NCI-H82 treated with DMSO at 0.1 percent for 48 hours (cell line): ENCODE measurements around the gene GPD2.

Source experiments
- DNase-seq: peaks from one replicate; lab custom pipeline; 2025; ENCODE audit not compliant: unreplicated experiment; lab: John Stamatoyannopoulos, UW

The GPD2 gene

DNA sequence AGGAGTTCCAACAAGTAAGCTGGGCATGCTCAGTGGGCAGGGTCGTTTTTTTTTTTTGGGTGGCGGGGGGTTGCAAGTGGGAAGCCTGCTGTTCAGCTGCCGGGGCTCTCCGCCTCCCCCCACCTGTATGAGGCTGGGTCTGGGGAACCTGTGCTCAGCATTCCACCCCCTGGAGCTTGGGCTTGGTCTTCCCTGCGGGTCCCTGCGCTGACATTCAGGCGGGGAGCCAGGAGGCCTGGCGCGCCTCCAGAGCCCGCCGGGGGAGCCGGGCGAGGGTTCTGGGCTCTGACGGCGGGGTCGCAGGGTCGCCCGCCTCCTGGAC is 822 bp upstream of the GPD2 start:
- no peak for DNase-seq

DNA sequence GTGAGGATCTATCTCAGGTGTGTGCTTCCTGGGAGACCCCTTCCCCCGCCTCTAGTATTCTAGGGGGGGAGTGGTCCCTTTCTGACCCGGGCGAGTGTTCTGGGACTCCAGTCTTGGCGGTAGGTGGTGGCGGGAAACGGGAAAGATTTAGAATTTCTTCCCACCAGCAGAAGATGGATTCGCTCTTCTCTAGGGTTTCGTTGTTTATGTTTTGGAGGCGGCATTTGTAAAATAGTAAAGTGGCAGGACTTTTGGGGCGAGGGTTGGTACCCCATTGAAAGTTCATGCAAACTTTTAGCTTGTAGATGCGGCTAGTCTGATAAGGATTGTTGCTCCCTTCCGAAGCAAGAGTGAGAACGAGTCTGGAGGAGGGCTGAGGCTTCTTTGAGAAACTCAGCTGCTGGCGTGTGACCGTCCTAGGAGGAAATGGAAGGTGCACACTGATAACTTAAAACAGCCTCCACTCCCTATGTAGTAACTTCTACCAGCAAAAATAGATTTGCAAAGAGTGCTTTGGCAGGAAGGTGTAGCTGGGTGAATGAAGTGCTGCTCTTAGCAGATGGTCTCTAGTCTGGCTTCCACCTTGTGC is 412 bp downstream of the GPD2 start:
- no peak for DNase-seq

DNA sequence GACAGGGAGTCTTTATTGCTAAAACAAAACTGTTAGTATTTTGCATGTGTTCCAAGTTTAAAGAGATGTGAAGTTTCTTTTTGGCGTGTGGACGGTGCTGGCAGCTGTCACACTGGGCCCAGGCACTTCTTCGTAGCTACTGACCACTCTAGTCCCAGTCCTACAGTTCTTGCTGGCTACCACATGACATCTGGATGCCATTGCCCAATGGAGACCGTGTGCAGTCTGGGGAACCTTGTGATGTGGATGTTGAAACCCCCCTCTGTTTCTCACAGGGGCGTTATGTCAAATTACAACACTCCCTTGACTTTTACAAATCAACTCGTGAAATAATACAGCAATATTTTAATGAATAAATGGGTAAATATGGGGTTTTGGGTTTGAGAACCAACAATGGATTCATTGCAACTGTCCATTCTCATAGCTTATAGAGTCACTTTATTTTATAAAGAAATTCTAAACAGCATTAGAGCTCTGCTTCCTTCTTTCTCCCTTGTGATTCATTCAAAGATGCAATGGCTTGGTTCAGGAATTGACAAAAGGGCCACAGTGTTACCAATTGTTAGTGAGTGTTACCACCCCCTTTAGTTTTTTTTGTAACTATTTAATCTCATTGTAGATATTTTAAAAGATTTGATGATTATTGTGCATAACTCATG is 1.2 kb downstream of the GPD2 start:
- DNase-seq = no peak

DNA sequence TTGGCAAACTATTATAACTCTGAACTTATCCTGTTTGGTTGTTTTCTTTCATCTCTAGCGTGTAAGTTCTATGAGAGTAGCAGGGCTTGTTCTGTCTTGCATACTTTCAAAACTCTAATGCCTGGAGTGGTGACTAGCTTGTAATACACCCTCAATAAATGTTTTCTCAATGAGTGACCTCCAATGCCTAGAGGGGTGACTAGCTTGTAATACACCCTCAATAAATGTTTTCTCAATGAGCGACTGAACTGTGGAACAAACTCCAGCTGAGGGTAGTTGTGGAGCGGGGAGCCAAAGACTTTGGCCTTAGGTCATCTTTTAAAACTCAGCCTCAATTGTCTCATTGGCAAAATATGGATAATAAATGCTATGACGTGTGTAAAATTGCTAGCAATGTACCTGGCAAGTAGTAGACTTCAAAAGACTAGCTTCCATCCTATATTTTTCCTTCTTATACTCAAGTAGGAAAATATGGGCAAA is 1.8 kb downstream of the GPD2 start:
- DNase-seq = no peak

DNA sequence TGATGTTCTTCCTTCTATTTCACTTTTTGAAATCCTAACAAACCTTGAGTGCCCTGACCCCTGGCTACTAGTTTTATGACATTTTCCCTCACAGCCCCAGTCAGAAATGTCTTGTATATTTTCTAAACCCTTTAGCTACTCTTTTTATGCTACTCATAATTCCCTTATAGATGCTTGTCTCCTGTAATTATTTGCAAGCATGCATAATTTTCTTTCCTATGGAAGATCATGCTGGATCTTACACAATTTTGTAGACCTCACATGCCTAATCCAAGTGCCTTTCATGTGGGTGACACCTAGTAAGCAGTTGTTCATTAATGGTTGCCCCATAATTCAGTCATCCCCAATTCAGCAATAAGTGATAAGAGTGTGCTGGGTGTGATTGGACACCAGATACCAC is 6.9 kb downstream of the GPD2 start:
- no peak for DNase-seq

DNA sequence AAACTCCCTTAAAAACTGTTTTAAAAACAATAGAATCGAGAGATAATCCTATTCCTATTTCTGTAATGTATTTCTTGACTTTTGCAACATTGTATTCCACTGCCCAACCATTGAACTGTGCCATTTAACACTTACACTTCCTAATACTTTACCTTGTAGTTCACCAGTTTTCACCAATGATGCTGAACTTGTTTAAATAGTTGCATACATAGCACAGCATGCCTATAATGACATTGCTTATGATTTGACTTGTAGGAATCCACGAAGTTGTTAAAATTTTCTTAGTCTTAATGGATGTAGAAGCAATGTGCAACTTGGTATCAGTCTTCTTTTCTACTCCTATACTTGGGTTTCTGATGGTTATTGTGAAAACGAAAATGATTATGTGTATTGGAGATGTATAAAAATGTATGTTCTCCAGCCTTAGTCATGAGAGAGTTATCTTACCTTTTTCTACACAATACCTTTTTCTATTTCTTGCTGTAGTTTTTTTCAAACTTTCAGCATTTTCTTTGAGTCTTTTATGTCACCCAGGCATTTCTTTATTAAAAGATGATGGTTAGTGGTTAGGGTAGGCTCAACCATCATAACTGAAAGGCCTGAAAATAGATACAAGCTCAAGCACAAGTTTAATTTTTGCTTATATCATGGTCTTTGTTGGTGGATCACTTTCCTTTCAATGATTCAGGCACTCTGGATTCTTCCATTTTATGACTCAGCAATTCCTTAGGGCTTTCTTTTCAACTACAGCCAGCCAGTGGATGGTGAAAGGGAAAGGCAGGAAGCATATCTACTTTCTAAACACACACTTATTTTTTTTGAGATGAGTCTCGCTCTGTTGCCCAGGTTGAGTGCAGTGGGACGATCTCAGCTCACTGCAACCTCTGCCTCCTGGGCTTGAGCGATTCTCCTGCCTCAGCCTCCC is 9.4 kb downstream of the GPD2 start:
- DNase-seq = no peak

DNA sequence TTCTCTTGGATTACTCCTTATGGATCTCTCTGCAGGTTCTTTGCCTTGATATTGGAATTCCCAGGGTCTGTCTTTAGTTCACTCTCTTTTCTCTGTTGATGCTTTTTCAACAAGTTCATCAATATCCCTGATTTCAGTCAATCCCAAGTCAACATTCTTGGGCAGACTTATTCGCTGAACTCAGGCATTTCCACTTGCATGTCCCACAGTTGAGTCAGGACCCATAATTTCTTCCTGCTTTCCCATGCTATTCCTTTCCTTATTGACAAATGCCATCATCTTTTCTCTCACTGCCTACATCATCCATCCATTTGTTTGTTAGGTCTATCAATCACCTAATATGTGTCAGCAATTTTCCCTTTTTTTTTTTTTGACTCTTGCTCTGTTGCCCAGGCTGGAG is 11.6 kb downstream of the GPD2 start:
- no peak for DNase-seq

DNA sequence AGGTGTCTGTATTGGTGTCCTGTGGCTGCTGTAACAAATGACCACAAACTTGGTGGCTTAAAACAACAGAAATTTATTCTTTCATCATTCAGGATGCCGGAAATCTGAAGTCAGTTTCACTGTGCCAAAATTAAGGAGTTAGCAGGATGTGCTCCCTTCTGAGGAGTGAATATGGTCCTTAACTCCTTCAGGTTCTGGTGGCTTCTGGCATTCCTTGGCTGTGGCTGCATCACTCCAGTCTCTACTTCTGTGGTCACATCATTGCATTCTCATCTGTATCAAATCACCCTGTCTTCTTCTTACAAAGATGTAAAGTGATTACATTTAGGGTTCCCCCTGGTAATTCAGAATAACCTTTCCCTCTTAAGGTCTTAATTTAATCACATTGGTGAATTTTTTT is 12.6 kb downstream of the GPD2 start:
- DNase-seq = no peak

DNA sequence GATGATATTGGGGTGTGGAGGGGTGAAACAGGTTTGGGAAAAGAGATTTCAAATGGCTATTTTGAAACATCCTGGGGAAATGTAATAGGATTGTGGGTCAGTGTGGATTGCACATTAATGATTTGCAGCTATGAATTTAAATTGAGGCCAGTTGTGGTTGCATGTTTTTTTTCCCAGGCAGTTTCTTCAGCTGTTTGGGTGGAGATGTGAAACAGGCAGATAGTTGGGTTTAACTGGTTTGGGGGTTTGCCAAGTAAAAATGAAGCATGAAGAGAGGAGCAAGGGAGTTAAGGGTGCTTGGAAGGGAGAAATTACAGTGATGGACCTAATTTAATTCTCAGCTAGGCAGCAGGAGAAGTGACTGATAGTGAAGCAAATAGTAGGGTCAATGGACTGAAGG is 16.8 kb downstream of the GPD2 start:
- DNase-seq = no peak

DNA sequence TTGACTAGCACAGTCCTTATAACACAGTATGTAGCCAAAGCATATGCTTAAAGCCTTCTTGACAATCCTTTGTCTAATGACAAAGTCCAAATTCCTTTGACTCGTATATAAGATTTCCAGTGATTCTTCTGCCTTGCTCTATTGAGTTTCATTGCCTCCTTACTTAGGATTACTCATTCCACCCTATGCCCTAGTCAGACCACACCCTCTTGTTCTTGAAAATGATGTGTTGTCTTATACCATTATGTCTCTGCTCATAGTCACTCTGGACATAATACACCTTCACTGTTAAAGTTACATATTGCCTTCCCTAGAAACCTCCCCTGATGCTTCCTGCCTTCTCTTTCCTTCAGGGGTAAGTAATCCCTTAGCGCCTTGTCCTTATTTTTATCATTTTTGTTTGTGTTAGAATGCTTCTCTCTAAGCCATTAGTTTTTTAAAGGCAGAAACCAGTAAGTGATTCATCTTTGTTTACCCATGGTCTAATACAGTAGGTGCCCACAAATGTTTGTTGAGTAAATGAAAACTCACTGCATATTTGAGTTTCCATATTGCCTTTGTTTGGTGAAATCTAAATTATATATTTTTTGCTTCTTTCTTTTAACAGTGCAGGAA is 19.3 kb downstream of the GPD2 start:
- DNase-seq = no peak

DNA sequence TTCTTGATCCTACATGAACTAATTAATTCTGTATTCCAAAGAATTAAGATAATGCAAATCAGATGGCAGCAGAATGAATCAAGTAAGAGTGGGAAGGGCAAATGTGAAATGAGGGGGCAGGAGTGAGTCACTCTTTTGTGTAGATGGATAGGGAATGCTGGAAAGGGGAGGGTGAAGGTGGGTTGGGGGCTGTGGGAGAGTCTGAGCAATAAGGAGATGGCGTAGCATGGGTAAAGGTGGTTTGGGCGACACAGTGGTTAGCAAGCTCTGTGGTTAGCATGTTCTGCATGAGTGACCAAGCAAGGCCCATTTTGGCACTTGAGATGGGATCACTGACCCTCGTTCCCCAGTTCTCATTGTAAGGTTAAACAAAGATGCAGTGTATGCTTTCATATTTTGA is 20.4 kb downstream of the GPD2 start:
- DNase-seq = no peak

DNA sequence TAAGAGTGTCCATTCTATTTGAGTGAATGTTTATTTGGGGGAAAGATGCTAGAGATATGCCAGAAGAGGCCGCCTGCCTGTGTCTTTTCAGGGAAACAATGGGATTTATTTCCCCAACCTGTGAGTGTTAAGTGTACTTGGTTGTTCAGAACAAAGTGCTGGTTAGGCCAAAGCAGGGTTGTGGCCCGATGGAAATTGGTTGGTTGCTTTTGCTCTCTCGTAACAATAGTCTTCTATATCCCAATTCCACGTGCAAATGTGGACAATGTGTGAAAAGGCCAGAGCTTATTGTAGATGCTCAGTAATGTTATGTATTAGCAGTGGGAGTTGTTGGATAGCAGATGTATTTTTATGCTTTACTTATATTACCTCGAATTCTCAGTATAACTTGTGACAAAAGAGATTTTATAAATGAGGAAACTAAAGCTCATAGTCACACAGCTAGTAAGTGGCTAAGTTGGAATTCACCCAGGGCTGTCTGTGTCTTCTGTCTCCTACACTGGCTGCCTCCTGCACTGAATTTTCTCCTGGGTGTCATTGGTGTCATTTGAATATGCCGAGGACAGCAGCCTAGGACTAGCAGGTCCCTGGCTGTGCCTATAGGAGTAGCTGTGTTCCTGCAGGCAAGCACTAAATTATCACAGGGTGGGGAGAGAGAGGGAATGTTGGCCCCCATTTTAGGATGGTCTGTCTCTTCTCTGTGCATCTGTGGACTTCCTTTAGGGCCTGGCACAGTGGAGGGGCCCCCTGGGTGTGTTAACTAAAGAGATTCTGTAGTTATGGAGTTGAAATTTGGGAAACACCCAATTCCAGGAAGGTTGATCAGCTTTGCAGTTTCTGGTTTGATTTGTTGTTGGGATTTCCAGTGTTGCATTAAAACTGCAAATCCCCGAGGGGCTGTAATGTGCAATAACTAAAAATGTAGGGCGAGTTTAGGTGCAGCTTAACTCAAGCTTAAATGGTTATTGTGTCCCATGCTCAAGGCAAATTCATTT is 21.6 kb downstream of the GPD2 start:
- no peak for DNase-seq

DNA sequence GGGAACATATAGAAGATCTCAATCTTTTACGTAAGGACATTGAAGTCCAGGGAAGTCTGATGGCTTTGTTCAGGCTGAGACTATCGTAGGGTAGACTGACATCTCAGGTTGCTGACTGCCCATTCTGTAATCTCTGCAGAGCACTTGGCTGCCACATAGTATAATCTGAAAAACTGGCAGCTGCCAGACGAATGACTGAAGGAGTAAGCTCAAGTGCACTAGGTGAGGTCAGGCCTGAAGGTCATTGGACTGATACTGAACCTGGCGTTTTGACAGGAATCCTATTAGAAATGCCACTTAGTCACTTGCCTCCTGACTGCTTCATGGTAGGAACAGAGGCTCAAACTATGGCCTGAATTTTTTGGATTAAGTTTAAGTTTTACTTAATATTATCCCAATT is 23.5 kb downstream of the GPD2 start:
- no peak for DNase-seq

DNA sequence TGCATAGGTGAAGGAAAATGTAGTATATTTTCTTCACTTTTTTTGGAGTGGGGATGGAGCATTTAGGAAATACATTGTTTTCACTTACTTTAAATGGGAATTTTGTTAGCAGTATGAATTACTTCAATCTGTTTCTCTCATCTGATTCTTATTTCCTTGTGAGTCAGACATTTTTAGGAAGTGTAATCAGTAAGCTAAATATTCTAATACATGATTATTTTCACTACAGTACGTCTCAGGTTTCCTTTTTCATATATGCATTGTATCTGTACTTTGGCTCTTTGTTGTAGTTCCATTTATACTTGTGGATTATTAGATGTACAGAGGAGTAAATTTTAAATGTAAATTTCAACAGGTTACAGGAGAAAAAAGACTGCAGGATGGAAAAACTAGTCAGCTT is 27.9 kb downstream of the GPD2 start:
- DNase-seq = no peak

DNA sequence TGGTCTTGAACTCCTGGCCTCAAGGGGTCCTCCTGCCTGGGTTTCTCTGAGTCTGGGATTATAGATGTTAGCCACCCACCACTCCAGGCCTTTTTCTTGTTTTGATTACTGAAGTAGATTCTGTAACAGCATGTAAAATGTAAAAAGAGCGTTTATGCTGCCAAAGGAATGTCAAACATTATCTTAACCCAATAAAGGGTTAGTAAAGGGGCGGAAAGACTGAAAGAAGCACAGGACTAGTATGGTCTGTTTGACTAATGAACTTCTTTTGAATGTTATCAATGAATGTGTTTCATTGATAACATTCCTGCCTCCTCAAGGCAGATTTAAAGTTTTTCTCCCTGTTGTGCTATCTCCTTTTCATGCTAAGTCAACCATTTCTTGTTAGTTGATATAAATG is 29.4 kb downstream of the GPD2 start:
- DNase-seq = no peak

DNA sequence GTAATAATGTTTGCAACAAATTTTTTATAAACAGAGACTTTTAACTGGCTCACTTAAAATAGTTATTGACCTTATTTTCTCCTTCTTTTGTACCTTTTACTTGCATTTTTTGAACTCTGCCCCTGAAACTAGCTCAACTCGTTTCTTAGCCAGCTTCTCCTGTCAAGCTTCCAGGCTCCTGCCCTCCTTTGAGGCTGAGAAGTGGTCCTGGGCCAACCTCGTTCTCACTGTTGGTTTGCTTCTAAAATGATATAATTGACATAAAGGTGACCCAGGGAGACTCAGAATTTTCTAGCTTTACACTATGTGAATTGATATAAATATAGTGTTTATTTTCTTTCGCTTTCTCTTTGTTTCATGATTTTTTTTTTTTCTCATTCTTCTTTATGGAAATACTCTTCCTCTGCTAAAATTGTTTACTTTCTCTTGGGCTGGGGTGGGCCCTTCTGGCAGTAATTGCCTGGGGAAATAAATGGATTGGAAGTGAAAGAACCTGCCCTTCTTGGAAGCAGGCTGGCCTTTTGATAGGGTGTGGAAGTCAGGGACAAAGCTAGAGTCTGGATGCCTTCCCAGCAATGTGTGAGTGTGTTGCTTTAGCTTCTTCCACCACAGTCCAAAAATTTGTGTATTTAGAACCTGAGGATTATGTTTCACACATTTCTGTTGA is 30.7 kb downstream of the GPD2 start:
- DNase-seq = no peak

DNA sequence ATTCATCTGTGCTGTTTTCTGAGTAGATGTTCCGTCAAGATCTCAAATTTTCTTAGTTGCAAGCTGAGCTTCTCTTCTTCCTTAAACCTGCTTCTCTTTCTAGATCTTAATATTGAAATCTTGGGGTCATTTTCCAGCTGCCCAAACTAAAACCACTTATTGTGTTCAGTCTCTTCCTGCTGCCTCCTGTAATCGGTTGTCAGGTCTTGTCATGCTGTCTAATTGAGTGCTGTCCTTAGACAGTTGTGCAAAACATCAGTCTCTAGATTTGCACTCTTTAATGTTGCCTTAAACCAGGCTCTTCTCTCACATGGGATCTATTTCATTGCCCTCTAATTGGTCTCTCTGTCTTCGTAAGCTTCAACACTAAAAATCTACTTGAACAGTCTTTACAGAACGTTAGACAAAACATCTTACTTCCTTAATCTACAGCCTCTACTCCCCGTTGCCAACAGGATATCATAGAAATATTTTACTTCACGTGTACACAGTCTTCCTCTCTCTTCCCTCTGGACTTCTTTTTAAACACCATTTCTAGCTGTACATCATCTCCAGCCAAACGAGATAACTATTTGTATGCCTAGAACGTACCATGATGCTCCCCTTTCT is 34.9 kb downstream of the GPD2 start:
- DNase-seq = no peak

DNA sequence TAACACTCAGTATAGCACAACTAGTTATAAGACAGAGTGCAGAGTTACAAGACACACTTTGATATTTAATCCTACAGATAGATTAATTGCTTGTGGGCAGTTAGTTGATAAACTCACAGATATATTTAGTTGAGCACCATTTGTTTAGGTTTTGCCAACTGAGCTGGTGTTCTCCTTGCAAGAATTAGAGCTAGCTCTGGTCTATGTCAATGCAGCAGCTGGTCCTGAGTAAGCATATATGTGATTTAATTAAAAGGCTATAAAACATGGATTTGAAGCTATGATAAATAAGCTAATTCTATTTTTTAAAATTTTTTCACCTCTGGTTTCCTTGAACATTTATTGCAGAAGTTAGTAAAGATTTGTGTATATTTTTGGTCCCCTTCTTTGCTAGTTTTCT is 35.6 kb downstream of the GPD2 start:
- DNase-seq = no peak

DNA sequence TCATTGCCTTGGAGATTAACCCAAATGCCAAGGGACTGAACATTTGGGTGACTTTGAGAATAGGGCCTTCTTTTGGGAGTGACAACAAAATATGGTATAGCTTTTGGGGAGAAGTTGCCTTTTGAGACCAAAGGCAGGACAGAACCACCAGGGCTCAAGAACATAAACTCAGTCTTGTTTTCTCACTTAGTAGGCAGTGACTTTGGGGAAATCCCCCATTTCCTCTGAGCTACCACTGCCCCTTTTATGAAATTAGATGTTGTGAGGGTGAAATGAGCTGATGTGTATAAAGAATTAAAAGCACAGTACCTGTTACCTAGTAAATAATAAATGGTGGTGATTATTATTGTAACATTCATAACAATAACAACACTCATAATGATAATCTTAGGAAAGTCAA is 36.5 kb downstream of the GPD2 start:
- DNase-seq = no peak

DNA sequence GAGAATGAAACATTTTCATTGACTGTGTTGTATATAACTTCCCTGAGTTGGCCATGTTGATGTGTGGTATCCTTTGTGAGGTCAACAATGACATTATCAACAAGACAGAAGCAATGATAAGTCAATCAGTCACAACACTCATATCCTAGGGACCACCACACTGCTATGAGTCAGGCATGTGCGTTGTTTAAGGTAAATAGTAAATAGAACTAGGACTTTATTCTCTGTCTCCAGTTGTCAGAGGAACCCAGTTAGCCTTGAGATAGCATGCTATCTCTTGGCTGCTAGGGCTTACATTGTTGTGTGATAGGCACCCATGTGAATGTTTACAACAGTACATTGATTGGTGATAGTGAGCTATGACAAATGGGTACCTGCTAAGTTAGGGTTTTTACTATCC is 37.3 kb downstream of the GPD2 start:
- no peak for DNase-seq
